AG04449 (cell line): Measurements from ENCODE around the gene NAV2.

ENCODE experiments used
- CTCF ChIA-PET: fragments of 350-600 bp; formaldehyde crosslinking; extraction: SDS; loops from one replicate; lab custom pipeline; 2021; ENCODE audit warnings: antibody characterized with exemption; lab: Yijun Ruan, JAX
- POLR2A ChIA-PET: fragments of 400-600, 350-600 bp; formaldehyde crosslinking; extraction: SDS; loops from one replicate; lab custom pipeline; 2020; ENCODE audit warnings: antibody characterized with exemption, inconsistent platforms; lab: Yijun Ruan, JAX
- DNase-seq: peaks from one replicate; pipeline ENCODE4 v3.0.0-alpha.2; 2010; ENCODE audit warnings: low read depth, low spot score
- H3K4me3 ChIP-seq: 2 replicates; pipeline ENCODE4 v1.5.1; 2011; ENCODE audit warnings: low read depth, mild to moderate bottlenecking, control low read depth, low read length
- CTCF ChIP-seq: IDR thresholded peaks from one replicate; pipeline ENCODE4 v1.5.1; 2011; ENCODE audit warnings: mild to moderate bottlenecking, moderate library complexity, low read length, control low read depth, inconsistent platforms; ENCODE audit not compliant: insufficient read depth; ENCODE audit errors: missing control alignments

Gene NAV2

GRCh38 chr11:19670030-19670791 lies 42.4 kb upstream of the NAV2 start:
- CTCF ChIA-PET = interaction anchor here (1.2 kb wide), 1 partner anchor 70 kb away, joined by 3 read pairs; no protein-coding TSS in a partner anchor
- POLR2A ChIA-PET = no interaction called here
- TF ChIP-seq CTCF = no peak
- DNase-seq = no peak
- no peak overlapping the region for H3K4me3 ChIP-seq

- no peak overlapping the region for H3K4me3 ChIP-seq
- TF ChIP-seq CTCF = no peak
- no peak for DNase-seq
- POLR2A ChIA-PET = no interaction called here
- CTCF ChIA-PET = no interaction called here
Measured at GRCh38 chr11:19672586-19673206, 39.9 kb upstream of the NAV2 start.

GRCh38 chr11:19673924-19674729 lies 38.5 kb upstream of the NAV2 start:
- H3K4me3 ChIP-seq = no peak overlapping the region
- DNase-seq = no peak
- ChIA-PET CTCF (interaction anchor here (1.1 to 1.6 kb wide), 3 partner anchors 10 to 229 kb away, joined by 3 to 4 read pairs (median 4); no protein-coding TSS in a partner anchor), POLR2A (no interaction called here)
- TF ChIP-seq CTCF = no peak

- ChIA-PET POLR2A (no interaction called here), CTCF (interaction anchor here (1.1 to 1.6 kb wide), 3 partner anchors 10 to 229 kb away, joined by 3 to 4 read pairs (median 4); no protein-coding TSS in a partner anchor)
- no peak for DNase-seq
- TF ChIP-seq CTCF = no peak
- H3K4me3 ChIP-seq = no peak overlapping the region
Measured at GRCh38 chr11:19674836-19675235, 37.8 kb upstream of the NAV2 start.

GRCh38 chr11:19675397-19675796 lies 37.2 kb upstream of the NAV2 start:
- CTCF ChIA-PET = interaction anchor here (1.1 to 1.6 kb wide), 2 partner anchors 11 to 16 kb away, joined by 3 to 4 read pairs; no protein-coding TSS in a partner anchor

More at GRCh38 chr11:19675397-19675796, 37.2 kb upstream of the NAV2 start:
- POLR2A ChIA-PET = no interaction called here
- no peak for TF ChIP-seq CTCF
- no peak overlapping the region for H3K4me3 ChIP-seq
- no peak for DNase-seq
